GM19351 (cell line): Measurements from ENCODE around the gene B4GALT6.

Experiments
- ATAC-seq: cut with Tn5 transposase; IDR thresholded peaks from one replicate; pipeline ENCODE4 v1.9.1; 2021; ENCODE audit warnings: mild to moderate bottlenecking, moderate library complexity; ENCODE audit not compliant: unreplicated experiment

Gene B4GALT6

DNA sequence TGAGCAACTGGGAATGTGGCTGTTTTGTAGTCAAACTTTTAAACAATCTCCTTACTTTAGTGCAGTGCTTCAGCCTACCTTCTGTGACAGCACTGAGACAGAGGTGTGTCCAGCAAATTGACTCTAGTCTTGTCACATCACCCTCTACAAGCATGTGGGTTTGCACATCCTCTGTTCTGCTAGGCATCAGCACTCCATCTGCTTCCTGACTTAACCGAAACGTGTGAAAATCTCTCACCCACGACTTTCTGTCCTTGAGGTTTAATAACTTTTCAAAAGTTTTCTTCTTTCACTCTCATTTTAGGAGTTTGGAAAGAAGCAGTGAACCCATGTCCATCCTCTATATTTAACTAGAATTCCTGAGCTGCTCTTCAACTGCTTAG is 50.1 kb downstream of the B4GALT6 start:
- ATAC-seq = peak; percentile 96

DNA sequence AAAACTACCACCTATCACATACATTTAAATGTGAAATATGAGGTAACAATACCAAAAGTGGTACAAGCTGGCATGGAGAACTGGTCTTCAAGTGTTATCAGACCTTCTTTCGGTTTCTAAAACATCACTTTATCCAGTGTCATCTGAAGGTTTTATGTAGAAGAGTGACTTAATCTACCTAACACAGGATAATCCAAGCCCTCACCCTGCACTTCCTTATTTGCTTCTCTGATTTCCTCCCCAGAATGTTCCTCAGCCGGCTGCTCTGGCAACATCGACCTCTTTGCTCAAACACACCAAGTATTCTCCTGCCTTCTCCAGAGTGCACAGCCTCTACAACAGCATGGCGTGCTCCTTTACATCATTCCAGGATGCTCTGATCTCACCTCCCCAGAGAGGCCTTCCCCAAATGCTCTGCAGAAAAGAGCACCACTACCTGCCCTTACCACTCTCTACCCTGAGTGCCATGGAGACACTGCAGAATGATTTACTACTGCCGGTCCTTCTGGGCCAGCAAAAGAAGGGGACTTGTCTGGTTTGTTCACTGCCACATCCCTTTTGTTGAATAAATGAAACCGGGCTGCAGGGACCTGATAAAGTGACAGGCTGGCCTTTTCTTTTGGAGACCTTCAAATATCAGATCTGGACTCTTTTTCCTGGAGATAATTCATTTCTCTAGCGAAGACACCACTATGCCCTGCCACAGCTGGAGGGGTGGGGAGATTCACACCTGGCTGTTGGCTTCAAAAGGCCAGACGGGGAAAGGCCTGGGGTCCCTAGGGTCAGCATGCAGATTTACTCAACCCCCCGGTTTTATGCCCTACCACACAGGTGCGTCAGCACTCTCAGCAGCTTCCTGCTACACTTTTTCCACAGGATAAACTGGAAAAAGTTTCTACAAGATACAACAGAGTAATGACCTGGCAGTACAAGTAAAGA is 50.7 kb downstream of the B4GALT6 start:
- peak; percentile 5 for ATAC-seq

GRCh38 chr18:31632356-31632755 is 52.0 kb downstream of the B4GALT6 start:
- no peak for ATAC-seq

- ATAC-seq = no peak
Observed at GRCh38 chr18:31631526-31631925, 52.9 kb downstream of the B4GALT6 start.

GRCh38 chr18:31630549-31630948 is 53.8 kb downstream of the B4GALT6 start:
- ATAC-seq = no peak

- ATAC-seq = no peak
Observed at GRCh38 chr18:31626409-31626808, 58.0 kb downstream of the B4GALT6 start.

GRCh38 chr18:31624892-31625640 is 59.3 kb downstream of the B4GALT6 start:
- ATAC-seq = no peak

DNA sequence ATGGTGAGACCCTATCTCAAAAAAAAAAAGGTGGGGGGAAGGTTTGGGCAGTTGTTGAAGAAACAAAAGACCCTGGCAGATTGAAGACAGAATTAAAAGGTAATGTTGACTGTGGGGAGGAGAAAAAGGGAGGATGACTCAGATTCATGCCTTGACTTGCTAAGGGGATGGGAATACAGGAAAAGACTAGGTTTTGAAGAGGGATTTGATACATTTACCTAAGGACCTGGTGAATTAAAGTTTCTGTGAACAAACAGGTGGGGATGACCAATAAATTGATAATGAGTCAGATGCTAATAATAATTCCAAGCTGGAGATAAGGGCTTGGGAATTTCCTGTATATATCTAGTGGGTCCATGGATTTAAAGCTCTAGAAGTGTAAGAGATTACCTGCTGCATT is 65.1 kb downstream of the B4GALT6 start:
- no peak for ATAC-seq

GRCh38 chr18:31618801-31619200 is 65.6 kb downstream of the B4GALT6 start:
- ATAC-seq = no peak

GRCh38 chr18:31617031-31617717 is 67.2 kb downstream of the B4GALT6 start:
- no peak for ATAC-seq

- no peak for ATAC-seq
Observed at GRCh38 chr18:31616586-31616985, 67.8 kb downstream of the B4GALT6 start.

- no peak for ATAC-seq
Observed at GRCh38 chr18:31614044-31614443, 70.3 kb downstream of the B4GALT6 start.

GRCh38 chr18:31612124-31612523 is 72.3 kb downstream of the B4GALT6 start:
- ATAC-seq = no peak

DNA sequence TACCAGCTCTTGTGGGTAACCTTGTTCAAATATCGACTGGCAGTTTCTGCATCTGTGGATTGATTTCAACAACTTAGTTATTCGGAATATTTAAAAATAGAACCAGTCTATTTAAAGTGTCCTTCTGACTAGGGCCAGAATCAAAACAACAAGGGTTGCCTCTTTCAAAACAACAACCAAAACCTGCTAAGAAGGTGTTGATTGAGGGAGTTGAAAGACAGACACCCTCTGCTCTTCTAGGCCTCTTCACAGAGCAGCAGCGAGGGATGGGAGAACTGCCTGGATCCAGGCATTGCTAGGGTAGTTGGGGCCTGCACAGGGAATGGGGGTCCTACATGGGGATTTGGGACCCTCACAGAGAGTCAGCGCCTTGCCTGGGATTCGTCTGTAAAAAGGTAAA is 72.9 kb downstream of the B4GALT6 start:
- no peak for ATAC-seq

DNA sequence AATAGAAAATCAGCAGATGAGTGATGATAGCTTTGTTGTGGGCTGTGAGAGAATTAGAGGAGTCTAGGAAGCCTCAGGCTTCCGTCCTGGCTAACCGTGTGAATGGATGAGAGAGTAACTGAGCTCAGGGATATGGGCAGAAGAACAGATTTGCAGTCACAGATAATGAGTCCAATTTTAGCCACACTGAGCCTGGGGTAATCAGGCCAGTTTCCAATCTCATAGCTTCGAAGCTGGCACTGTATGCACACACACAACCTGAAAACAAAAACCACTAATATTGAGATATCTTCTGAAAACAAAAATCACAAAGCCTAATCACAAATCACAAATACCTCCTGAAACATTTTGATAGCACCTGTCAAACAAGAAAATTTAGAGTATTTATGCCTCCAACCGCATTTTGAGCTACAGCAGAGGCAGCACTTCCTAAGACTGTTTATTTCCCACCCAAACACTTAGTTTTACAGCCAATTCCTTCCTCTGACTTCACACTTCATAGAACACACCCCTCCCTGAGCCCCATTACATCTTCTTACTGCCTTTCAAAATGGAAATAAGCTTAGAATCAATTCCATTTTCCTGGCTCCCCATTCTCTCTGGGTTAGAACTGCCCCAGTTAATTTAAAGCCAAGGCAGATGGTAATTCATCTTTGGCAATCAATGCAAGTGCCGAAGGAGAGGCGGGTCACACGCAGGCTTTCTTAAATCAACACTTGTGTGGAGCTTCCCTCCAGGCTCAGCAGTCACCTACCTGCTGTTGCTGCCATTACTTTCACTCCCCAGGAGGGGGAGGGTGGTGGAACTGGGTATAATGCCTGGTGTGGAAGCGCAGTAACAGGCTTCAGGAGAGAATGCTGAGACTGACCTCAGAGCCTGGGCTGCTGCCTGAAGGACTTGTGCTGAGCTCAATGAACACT is 73.8 kb downstream of the B4GALT6 start:
- ATAC-seq = peak; percentile 54

DNA sequence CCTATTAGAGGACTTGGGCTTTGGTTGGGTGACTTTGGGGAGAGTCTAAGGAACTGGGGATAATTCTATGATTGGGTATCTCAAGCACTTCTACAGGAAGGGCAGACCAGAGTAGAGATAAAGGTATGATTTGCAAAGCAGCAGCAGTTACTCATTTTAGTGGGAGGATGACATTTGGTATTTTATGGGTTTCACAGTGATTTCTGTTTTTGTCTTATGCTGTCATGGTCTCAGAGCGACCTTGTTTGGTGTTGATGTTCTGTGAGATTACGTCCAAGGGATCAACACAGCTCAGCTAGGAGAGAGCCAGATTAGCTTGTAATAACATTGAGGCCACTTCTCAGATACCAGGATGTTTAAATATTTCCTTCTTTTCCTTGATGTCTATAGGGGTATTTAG is 74.5 kb downstream of the B4GALT6 start:
- no peak for ATAC-seq

DNA sequence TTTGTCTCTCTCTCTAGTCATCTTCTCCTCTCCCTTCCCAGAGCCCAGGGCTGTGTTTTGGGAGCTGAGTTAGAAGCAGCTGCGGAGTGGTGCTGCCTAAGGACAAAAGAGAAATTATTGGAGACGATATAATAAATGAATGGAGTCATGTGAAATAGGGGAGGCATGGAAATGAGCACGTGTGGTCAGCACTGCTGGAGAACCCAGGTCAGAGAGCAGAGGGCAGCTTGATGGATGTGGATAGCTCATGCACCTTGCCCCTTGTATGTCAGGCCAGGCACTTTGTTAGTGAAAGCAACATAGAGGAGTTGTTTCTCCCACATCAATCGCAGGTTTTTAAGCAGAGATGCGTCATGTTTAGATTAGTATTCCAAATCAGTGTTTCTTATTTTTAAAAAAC is 77.0 kb downstream of the B4GALT6 start:
- ATAC-seq = no peak

- ATAC-seq = no peak
Observed at GRCh38 chr18:31606265-31606664, 78.1 kb downstream of the B4GALT6 start.

GRCh38 chr18:31603315-31603714 is 81.1 kb downstream of the B4GALT6 start:
- no peak for ATAC-seq

DNA sequence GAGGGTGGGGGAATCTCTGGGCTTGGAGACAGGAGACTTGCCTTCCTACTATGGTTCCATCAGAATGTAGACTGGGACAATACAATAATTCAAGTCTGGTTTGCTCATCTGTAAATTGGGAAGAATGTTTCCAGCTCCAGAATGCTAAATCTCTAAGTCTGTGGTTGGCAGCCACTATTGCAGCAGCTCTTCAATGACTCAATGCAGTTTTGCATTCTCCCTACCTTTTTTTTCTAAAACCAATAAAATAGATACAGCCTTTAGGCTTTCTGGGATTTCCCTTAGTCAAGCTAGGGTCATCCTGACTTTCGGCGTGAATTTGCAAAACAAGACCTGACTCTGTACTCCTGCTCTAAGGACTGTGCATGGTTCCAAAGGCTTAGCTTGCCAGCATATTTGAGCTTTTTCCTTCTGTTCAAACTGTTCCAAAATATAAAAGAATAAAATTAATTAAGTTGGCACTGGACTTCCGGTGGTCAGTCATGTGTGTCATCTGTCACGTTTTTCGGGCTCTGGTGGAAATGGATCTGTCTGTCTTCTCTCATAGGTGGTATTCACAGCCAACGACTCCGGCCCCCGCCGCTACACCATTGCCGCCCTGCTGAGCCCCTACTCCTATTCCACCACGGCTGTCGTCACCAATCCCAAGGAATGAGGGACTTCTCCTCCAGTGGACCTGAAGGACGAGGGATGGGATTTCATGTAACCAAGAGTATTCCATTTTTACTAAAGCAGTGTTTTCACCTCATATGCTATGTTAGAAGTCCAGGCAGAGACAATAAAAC is 86.2 kb downstream of the B4GALT6 start:
- no peak for ATAC-seq
